ENCODE measurements around the gene ASCC2. TPM values are rescaled to one million over a fixed set of nuclear protein-coding genes. Genes with fewer than 3 reads are reported as not detected.
A peak's percentile ranks its signal among the peaks of the same experiment; 100 is the strongest.

The ASCC2 gene
- total RNA-seq (2021) (39.9 and 43.3 TPM in 2 replicates), Bru-seq, nascent RNA (percentile 62 among the genes with signal in this experiment), BruChase-seq, experiment 1, labeled RNA remaining after a 2-hour chase (percentile 56 among the genes with signal in this experiment), BruChase-seq, experiment 2, labeled RNA remaining after a 6-hour chase (percentile 62 among the genes with signal in this experiment)
- long read RNA-seq, transcript ASCC2-202 (21 exons, 2,823 nt): minor isoform, 21 of 140 reads
- long read RNA-seq, transcript ASCC2-201 (20 exons, 2,793 nt): major isoform, 37 of 140 reads
- long read RNA-seq, partial matches to known transcripts: 50 of 140 reads
- long read RNA-seq, other reads (novel, unspliced or antisense): 31 of 140 reads

GRCh38 chr22:29837741-29838598, at the start of gene ASCC2:
TSS of gene ASCC2 (minus strand) at chr22:29838274. CDS start at chr22:29832325, 5,949 bp downstream.
- Histone ChIP-seq H3K27ac (peak within 1 kb of the TSS; percentile 67), H3K36me3 (ENCODE audit: low read depth) (no peaks in the 10 kb centered on the region), H3F3A (ENCODE audit: insufficient read depth, low read depth) (peaks cover 22% of the 10 kb centered on the region), H3K4me3 (peak within 1 kb of the TSS; percentile 95), H2AFZ (peak within 1 kb of the TSS; percentile 96), H3K9me2 (ENCODE audit: insufficient read depth) (no peaks in the 10 kb centered on the region), H3K4me1 (replicated peaks; ENCODE audit: insufficient read depth) (peaks cover 32% of the 10 kb centered on the region), H4K20me1 (ENCODE audit: insufficient read depth) (no peaks in the 10 kb centered on the region), H3K9me3 (ENCODE audit: insufficient read depth, low read depth) (no peaks in the 10 kb centered on the region), H3K4me2 (peak within 1 kb of the TSS; percentile 82), H3K79me2 (ENCODE audit: low read depth) (peaks cover 27% of the 10 kb centered on the region), H3K27me3 (ENCODE audit: insufficient read depth, low read depth) (no peaks in the 10 kb centered on the region)
- POLR2A ChIA-PET (ENCODE audit: unreplicated experiment): interaction anchor here (0.6 to 0.7 kb wide), 4 partner anchors 70 to 167 kb away, joined by 3 to 24 read pairs (median 4); no protein-coding TSS in a partner anchor
- DNase-seq: peak; percentile 95
- TF ChIP-seq EZH2 (IDR thresholded peaks at IDR 0.05; ENCODE audit: low read depth) (no peak), CTCF (conservative IDR thresholded peaks at IDR 0.05) (no peak)
- CTCF ChIA-PET: interaction anchor here (0.5 to 0.6 kb wide), 3 partner anchors 26 to 249 kb away, joined by 3 to 5 read pairs (median 3); no protein-coding TSS in a partner anchor
- no TSS peak for BruUV-seq (replicated peaks)
- intact Hi-C loops (cut with micrococcal nuclease; ENCODE audit: unreplicated experiment): loop anchor here (2.0 to 10.0 kb wide), 2 partner anchors 17 to 47 kb away; partner anchors contain the start of gene MTMR3

- no peaks in the 10 kb centered on the region for H3K27me3 ChIP-seq (ENCODE audit: insufficient read depth, low read depth)
- H3K79me2 ChIP-seq (ENCODE audit: low read depth): peaks cover 91% of the 10 kb centered on the region
- no TSS peak for BruUV-seq (replicated peaks)
- no peaks in the 10 kb centered on the region for H3K9me3 ChIP-seq (ENCODE audit: insufficient read depth, low read depth)
- no peaks in the 10 kb centered on the region for H3K36me3 ChIP-seq (ENCODE audit: low read depth)
- no peak overlapping the region for H3K4me3 ChIP-seq
- ChIA-PET CTCF (interaction anchor here (0.6 kb wide), 1 partner anchor 45 kb away, joined by 4 read pairs; no protein-coding TSS in a partner anchor), POLR2A (ENCODE audit: unreplicated experiment) (no interaction called here)
- peaks cover 10% of the 10 kb centered on the region; the same call in 1 of the 2 replicates for H3F3A ChIP-seq (ENCODE audit: insufficient read depth, low read depth)
- no peak overlapping the region; the same call in 1 of the 2 replicates for H3K4me2 ChIP-seq
- TF ChIP-seq CTCF (conservative IDR thresholded peaks at IDR 0.05) (no peak), EZH2 (IDR thresholded peaks at IDR 0.05; ENCODE audit: low read depth) (no peak)
- no peak overlapping the region for H3K27ac ChIP-seq
- no peak for DNase-seq
- peaks cover 39% of the 10 kb centered on the region for H4K20me1 ChIP-seq (ENCODE audit: insufficient read depth)
- H3K9me2 ChIP-seq (ENCODE audit: insufficient read depth): no peaks in the 10 kb centered on the region
- peaks cover 25% of the 10 kb centered on the region for H3K4me1 ChIP-seq (replicated peaks; ENCODE audit: insufficient read depth)
- H2AFZ ChIP-seq: no peak overlapping the region
- intact Hi-C loops (cut with micrococcal nuclease; ENCODE audit: unreplicated experiment): loop anchor here (10.0 kb wide), 2 partner anchors 53 to 107 kb away; partner anchors contain the start of gene ASCC2
Measured at GRCh38 chr22:29887358-29887757, 49.3 kb upstream of the ASCC2 start.

- H3K27ac ChIP-seq: no peak overlapping the region
- H3K4me2 ChIP-seq: peak overlapping the region; percentile 82
- H2AFZ ChIP-seq: no peak overlapping the region
- no peaks in the 10 kb centered on the region for H3K27me3 ChIP-seq (ENCODE audit: insufficient read depth, low read depth)
- POLR2A ChIA-PET (ENCODE audit: unreplicated experiment): no interaction called here
- CTCF ChIA-PET: no interaction called here
- H3K4me3 ChIP-seq: no peak overlapping the region
- no peaks in the 10 kb centered on the region for H3K9me3 ChIP-seq (ENCODE audit: insufficient read depth, low read depth)
- H4K20me1 ChIP-seq (ENCODE audit: insufficient read depth): peaks cover 36% of the 10 kb centered on the region
- DNase-seq: no peak
- TF ChIP-seq CTCF (conservative IDR thresholded peaks at IDR 0.05) (no peak), EZH2 (IDR thresholded peaks at IDR 0.05; ENCODE audit: low read depth) (no peak)
- BruUV-seq (replicated peaks): no TSS peak
- H3K4me1 ChIP-seq (replicated peaks; ENCODE audit: insufficient read depth): peaks cover 25% of the 10 kb centered on the region
- no peaks in the 10 kb centered on the region for H3K36me3 ChIP-seq (ENCODE audit: low read depth)
- H3F3A ChIP-seq (ENCODE audit: insufficient read depth, low read depth): peaks cover 10% of the 10 kb centered on the region; the same call in 1 of the 2 replicates
- H3K9me2 ChIP-seq (ENCODE audit: insufficient read depth): no peaks in the 10 kb centered on the region
- H3K79me2 ChIP-seq (ENCODE audit: low read depth): peaks cover 84% of the 10 kb centered on the region
- intact Hi-C loops (cut with micrococcal nuclease; ENCODE audit: unreplicated experiment): loop anchor here (10.0 kb wide), 2 partner anchors 52 to 108 kb away; partner anchors contain the start of gene ASCC2
Measured at GRCh38 chr22:29886596-29886995, 48.5 kb upstream of the ASCC2 start.

Measured in PC-9 (cell line).